WTC11 (cell line): Measurements from ENCODE around the gene SMG1. TPM values are rescaled to one million over a fixed set of nuclear protein-coding genes. Genes with fewer than 3 reads are reported as not detected.

Experiments used
- GABPB1 ChIP-seq: sonication (generic); formaldehyde crosslinking; IDR thresholded peaks from 2 replicates; pipeline ENCODE4 v1.8.1; 2023; ENCODE audit warnings: mild to moderate bottlenecking, missing genetic modification reagents
- GRHL2 ChIP-seq: fragments of 250-450 bp; sonication (Bioruptor Pico); IDR thresholded peaks from 2 replicates; pipeline ENCODE4 v1.8.0; 2022; ENCODE audit warnings: mild to moderate bottlenecking, moderate library complexity; ENCODE audit not compliant: insufficient replicate concordance, severe bottlenecking
- MYBL2 ChIP-seq: sonication (generic); formaldehyde crosslinking; IDR thresholded peaks from 2 replicates; pipeline ENCODE4 v1.8.1; 2023; ENCODE audit warnings: mild to moderate bottlenecking, moderate library complexity, missing genetic modification reagents
- NFATC4 ChIP-seq: fragments of 250-450 bp; sonication (Bioruptor Pico); IDR thresholded peaks from 2 replicates; pipeline ENCODE4 v1.9.0; 2021; ENCODE audit warnings: mild to moderate bottlenecking
- NFE2L1 ChIP-seq: sonication (generic); formaldehyde crosslinking; IDR thresholded peaks from 2 replicates; pipeline ENCODE4 v1.8.1; 2023; ENCODE audit warnings: missing genetic modification reagents
- NFYB ChIP-seq: sonication (generic); formaldehyde crosslinking; conservative IDR thresholded peaks from 2 replicates; pipeline ENCODE4 v1.8.0; 2022; ENCODE audit warnings: low read depth, missing genetic modification reagents
- NR2C2 ChIP-seq: sonication (generic); formaldehyde crosslinking; IDR thresholded peaks from 2 replicates; pipeline ENCODE4 v1.8.0; 2022; ENCODE audit warnings: mild to moderate bottlenecking, missing genetic modification reagents
- PRRX2 ChIP-seq: fragments of 250-450 bp; sonication (Bioruptor Pico); IDR thresholded peaks from 2 replicates; pipeline ENCODE4 v1.8.0; 2021; ENCODE audit warnings: mild to moderate bottlenecking
- RORB ChIP-seq: fragments of 250-450 bp; sonication (Bioruptor Pico); IDR thresholded peaks from 2 replicates; pipeline ENCODE4 v1.9.0; 2021; ENCODE audit warnings: mild to moderate bottlenecking
- SMAD4 ChIP-seq: sonication (generic); formaldehyde crosslinking; IDR thresholded peaks from 2 replicates; pipeline ENCODE4 v1.8.0; 2022; ENCODE audit warnings: mild to moderate bottlenecking, missing genetic modification reagents
- SOX15 ChIP-seq: fragments of 250-450 bp; sonication (Bioruptor Pico); IDR thresholded peaks from 2 replicates; pipeline ENCODE4 v1.9.0; 2021; ENCODE audit warnings: mild to moderate bottlenecking
- TEAD1 ChIP-seq: sonication (generic); formaldehyde crosslinking; IDR thresholded peaks from 2 replicates; pipeline ENCODE4 v1.8.0; 2022; ENCODE audit warnings: mild to moderate bottlenecking, missing genetic modification reagents
- TP53 ChIP-seq: sonication (generic); formaldehyde crosslinking; IDR thresholded peaks from 2 replicates; pipeline ENCODE4 v1.8.1; 2023; ENCODE audit warnings: mild to moderate bottlenecking, missing genetic modification reagents
- ZBTB21 ChIP-seq: sonication (generic); formaldehyde crosslinking; IDR thresholded peaks from 2 replicates; pipeline ENCODE4 v1.8.1; 2023; ENCODE audit warnings: mild to moderate bottlenecking, missing genetic modification reagents, borderline replicate concordance
- ZNF671 ChIP-seq: fragments of 250-450 bp; sonication (Bioruptor Pico); IDR thresholded peaks from 2 replicates; pipeline ENCODE4 v1.8.0; 2021; ENCODE audit warnings: mild to moderate bottlenecking
- total RNA-seq: library from RNA; stranded (reverse); gene quantifications from 3 replicates; pipeline ENCODE4 v1.2.3, GENCODE V29; 2021
- TF ChIP-seq, protein P1 (sequence below): sonication (generic); formaldehyde crosslinking; IDR thresholded peaks from 2 replicates; pipeline ENCODE4 v1.8.1; 2022; ENCODE audit warnings: mild to moderate bottlenecking, moderate library complexity, missing genetic modification reagents
- TF ChIP-seq, protein P2 (sequence below): sonication (generic); formaldehyde crosslinking; IDR thresholded peaks from 2 replicates; pipeline ENCODE4 v1.8.0; 2022; ENCODE audit warnings: mild to moderate bottlenecking, missing genetic modification reagents
- TF ChIP-seq, protein P3 (sequence below): sonication (generic); formaldehyde crosslinking; IDR thresholded peaks from 2 replicates; pipeline ENCODE4 v1.8.1; 2023; ENCODE audit warnings: mild to moderate bottlenecking, moderate library complexity, missing genetic modification reagents
- TF ChIP-seq, protein P4 (sequence below): sonication (generic); formaldehyde crosslinking; IDR thresholded peaks from 2 replicates; pipeline ENCODE4 v1.8.0; 2023; ENCODE audit warnings: missing genetic modification reagents
- TF ChIP-seq, protein P5 (sequence below): fragments of 250-450 bp; sonication (Bioruptor Pico); IDR thresholded peaks from 2 replicates; pipeline ENCODE4 v1.9.0; 2021; ENCODE audit warnings: mild to moderate bottlenecking
- TF ChIP-seq, protein P6 (sequence below): sonication (generic); formaldehyde crosslinking; IDR thresholded peaks from 2 replicates; pipeline ENCODE4 v1.8.1; 2022; ENCODE audit warnings: low read depth, missing genetic modification reagents, borderline replicate concordance
- TF ChIP-seq, protein P7 (sequence below): sonication (generic); formaldehyde crosslinking; IDR thresholded peaks from 2 replicates; pipeline ENCODE4 v1.8.0; 2023; ENCODE audit warnings: missing genetic modification reagents, mild to moderate bottlenecking, borderline replicate concordance
- TF ChIP-seq, protein P8 (sequence below): sonication (generic); formaldehyde crosslinking; conservative IDR thresholded peaks from 2 replicates; pipeline ENCODE4 v1.8.1; 2022; ENCODE audit warnings: mild to moderate bottlenecking, missing genetic modification reagents
- TF ChIP-seq, protein P9 (sequence below): sonication (generic); formaldehyde crosslinking; IDR thresholded peaks from 2 replicates; pipeline ENCODE4 v1.8.0; 2022; ENCODE audit warnings: mild to moderate bottlenecking, missing genetic modification reagents

Gene SMG1
- total RNA-seq, 1 experiment from 2014 or later = 72.2 TPM

DNA sequence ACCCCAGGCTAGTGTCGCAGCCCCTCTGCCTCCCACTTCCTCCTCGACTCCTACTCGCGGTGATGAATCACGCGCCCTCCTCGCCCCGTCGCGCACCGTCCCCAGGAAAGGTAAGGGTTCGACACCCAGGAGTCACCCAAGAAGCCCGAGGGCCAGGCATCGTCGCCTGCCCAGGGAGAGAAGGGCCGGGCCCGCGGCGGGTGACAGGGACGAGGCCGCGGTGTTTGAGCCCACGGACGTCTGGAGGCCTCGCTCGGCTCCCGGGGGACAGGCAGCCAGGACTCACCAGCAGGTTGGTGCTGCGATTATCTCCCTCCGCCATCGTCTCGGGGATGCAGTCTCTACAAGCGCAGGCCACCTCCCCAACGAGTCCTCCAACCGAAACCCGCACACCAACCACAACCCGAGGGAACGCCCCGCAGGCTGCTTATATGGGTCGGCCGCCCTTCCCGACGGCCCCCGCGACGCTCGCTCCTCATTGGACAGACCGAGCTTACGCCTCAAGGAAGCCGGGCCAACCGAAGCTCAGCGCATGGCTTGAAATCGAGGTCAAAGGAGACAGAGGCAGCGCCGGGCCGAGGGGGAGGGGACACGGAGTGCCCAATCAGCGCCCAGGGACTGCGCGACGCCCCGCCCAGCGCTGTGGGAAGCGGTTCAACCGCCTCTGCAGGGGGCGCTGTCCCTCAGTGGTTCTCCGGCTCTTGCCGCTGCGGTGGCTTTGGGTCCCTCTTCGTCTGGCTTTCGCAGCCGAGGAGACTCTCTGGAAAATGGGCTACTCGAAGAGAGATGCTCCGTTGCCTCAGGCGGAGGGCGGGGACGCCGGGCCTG, 124.8 kb downstream of the SMG1 start, which contains the start of gene ARL6IP1 (continued):
- TF ChIP-seq, protein P1, sequence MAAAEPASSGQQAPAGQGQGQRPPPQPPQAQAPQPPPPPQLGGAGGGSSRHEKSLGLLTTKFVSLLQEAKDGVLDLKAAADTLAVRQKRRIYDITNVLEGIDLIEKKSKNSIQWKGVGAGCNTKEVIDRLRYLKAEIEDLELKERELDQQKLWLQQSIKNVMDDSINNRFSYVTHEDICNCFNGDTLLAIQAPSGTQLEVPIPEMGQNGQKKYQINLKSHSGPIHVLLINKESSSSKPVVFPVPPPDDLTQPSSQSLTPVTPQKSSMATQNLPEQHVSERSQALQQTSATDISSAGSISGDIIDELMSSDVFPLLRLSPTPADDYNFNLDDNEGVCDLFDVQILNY = no peak
- TF ChIP-seq SMAD4 (CRISPR knock-in tag) = no peak
- no peak for TF ChIP-seq SOX15 (CRISPR knock-in tag)
- TF ChIP-seq, protein P2, sequence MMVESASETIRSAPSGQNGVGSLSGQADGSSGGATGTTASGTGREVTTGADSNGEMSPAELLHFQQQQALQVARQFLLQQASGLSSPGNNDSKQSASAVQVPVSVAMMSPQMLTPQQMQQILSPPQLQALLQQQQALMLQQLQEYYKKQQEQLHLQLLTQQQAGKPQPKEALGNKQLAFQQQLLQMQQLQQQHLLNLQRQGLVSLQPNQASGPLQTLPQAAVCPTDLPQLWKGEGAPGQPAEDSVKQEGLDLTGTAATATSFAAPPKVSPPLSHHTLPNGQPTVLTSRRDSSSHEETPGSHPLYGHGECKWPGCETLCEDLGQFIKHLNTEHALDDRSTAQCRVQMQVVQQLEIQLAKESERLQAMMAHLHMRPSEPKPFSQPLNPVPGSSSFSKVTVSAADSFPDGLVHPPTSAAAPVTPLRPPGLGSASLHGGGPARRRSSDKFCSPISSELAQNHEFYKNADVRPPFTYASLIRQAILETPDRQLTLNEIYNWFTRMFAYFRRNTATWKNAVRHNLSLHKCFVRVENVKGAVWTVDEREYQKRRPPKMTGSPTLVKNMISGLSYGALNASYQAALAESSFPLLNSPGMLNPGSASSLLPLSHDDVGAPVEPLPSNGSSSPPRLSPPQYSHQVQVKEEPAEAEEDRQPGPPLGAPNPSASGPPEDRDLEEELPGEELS (CRISPR knock-in tag) = no peak
- TF ChIP-seq, protein P3, sequence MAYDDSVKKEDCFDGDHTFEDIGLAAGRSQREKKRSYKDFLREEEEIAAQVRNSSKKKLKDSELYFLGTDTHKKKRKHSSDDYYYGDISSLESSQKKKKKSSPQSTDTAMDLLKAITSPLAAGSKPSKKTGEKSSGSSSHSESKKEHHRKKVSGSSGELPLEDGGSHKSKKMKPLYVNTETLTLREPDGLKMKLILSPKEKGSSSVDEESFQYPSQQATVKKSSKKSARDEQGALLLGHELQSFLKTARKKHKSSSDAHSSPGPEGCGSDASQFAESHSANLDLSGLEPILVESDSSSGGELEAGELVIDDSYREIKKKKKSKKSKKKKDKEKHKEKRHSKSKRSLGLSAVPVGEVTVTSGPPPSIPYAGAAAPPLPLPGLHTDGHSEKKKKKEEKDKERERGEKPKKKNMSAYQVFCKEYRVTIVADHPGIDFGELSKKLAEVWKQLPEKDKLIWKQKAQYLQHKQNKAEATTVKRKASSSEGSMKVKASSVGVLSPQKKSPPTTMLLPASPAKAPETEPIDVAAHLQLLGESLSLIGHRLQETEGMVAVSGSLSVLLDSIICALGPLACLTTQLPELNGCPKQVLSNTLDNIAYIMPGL = peak; percentile 73
- no peak for TF ChIP-seq GRHL2 (CRISPR knock-in tag)
- TF ChIP-seq, protein P4, sequence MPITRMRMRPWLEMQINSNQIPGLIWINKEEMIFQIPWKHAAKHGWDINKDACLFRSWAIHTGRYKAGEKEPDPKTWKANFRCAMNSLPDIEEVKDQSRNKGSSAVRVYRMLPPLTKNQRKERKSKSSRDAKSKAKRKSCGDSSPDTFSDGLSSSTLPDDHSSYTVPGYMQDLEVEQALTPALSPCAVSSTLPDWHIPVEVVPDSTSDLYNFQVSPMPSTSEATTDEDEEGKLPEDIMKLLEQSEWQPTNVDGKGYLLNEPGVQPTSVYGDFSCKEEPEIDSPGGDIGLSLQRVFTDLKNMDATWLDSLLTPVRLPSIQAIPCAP (CRISPR knock-in tag) = 0 out of 2 replicates have a peak, but pooled peaks have one; percentile 74
- TF ChIP-seq NR2C2 (CRISPR knock-in tag) = peak; percentile 72; the same call in 1 of the 2 replicates
- TF ChIP-seq PRRX2 (CRISPR knock-in tag) = no peak; the same call in 1 of the 2 replicates
- peak; percentile 93 for TF ChIP-seq NFATC4 (CRISPR knock-in tag)
- TF ChIP-seq, protein P5, sequence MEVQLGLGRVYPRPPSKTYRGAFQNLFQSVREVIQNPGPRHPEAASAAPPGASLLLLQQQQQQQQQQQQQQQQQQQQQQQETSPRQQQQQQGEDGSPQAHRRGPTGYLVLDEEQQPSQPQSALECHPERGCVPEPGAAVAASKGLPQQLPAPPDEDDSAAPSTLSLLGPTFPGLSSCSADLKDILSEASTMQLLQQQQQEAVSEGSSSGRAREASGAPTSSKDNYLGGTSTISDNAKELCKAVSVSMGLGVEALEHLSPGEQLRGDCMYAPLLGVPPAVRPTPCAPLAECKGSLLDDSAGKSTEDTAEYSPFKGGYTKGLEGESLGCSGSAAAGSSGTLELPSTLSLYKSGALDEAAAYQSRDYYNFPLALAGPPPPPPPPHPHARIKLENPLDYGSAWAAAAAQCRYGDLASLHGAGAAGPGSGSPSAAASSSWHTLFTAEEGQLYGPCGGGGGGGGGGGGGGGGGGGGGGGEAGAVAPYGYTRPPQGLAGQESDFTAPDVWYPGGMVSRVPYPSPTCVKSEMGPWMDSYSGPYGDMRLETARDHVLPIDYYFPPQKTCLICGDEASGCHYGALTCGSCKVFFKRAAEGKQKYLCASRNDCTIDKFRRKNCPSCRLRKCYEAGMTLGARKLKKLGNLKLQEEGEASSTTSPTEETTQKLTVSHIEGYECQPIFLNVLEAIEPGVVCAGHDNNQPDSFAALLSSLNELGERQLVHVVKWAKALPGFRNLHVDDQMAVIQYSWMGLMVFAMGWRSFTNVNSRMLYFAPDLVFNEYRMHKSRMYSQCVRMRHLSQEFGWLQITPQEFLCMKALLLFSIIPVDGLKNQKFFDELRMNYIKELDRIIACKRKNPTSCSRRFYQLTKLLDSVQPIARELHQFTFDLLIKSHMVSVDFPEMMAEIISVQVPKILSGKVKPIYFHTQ = 0 out of 2 replicates have a peak, but pooled peaks have one; percentile 73
- TF ChIP-seq, protein P6, sequence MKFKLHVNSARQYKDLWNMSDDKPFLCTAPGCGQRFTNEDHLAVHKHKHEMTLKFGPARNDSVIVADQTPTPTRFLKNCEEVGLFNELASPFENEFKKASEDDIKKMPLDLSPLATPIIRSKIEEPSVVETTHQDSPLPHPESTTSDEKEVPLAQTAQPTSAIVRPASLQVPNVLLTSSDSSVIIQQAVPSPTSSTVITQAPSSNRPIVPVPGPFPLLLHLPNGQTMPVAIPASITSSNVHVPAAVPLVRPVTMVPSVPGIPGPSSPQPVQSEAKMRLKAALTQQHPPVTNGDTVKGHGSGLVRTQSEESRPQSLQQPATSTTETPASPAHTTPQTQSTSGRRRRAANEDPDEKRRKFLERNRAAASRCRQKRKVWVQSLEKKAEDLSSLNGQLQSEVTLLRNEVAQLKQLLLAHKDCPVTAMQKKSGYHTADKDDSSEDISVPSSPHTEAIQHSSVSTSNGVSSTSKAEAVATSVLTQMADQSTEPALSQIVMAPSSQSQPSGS (CRISPR knock-in tag) = no peak
- TF ChIP-seq NFE2L1 = peak; percentile 90
- TF ChIP-seq TP53 = peak; percentile 91
- TF ChIP-seq GABPB1 = peak; percentile 76
- TF ChIP-seq NFYB (CRISPR knock-in tag) = peak; percentile 95
- TF ChIP-seq, protein P7, sequence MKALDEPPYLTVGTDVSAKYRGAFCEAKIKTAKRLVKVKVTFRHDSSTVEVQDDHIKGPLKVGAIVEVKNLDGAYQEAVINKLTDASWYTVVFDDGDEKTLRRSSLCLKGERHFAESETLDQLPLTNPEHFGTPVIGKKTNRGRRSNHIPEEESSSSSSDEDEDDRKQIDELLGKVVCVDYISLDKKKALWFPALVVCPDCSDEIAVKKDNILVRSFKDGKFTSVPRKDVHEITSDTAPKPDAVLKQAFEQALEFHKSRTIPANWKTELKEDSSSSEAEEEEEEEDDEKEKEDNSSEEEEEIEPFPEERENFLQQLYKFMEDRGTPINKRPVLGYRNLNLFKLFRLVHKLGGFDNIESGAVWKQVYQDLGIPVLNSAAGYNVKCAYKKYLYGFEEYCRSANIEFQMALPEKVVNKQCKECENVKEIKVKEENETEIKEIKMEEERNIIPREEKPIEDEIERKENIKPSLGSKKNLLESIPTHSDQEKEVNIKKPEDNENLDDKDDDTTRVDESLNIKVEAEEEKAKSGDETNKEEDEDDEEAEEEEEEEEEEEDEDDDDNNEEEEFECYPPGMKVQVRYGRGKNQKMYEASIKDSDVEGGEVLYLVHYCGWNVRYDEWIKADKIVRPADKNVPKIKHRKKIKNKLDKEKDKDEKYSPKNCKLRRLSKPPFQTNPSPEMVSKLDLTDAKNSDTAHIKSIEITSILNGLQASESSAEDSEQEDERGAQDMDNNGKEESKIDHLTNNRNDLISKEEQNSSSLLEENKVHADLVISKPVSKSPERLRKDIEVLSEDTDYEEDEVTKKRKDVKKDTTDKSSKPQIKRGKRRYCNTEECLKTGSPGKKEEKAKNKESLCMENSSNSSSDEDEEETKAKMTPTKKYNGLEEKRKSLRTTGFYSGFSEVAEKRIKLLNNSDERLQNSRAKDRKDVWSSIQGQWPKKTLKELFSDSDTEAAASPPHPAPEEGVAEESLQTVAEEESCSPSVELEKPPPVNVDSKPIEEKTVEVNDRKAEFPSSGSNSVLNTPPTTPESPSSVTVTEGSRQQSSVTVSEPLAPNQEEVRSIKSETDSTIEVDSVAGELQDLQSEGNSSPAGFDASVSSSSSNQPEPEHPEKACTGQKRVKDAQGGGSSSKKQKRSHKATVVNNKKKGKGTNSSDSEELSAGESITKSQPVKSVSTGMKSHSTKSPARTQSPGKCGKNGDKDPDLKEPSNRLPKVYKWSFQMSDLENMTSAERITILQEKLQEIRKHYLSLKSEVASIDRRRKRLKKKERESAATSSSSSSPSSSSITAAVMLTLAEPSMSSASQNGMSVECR (CRISPR knock-in tag) = peak; percentile 53; the same call in 1 of the 2 replicates
- TF ChIP-seq MYBL2 = peak; percentile 100
- peak; percentile 63 for TF ChIP-seq TEAD1
- TF ChIP-seq ZBTB21 (CRISPR knock-in tag) = peak; percentile 76
- TF ChIP-seq RORB = peak; percentile 79; the same call in 1 of the 2 replicates
- TF ChIP-seq, protein P8, sequence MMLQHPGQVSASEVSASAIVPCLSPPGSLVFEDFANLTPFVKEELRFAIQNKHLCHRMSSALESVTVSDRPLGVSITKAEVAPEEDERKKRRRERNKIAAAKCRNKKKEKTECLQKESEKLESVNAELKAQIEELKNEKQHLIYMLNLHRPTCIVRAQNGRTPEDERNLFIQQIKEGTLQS (CRISPR knock-in tag) = no peak
- TF ChIP-seq ZNF671 (CRISPR knock-in tag) = peak; percentile 81; the same call in 1 of the 2 replicates
- TF ChIP-seq, protein P9, sequence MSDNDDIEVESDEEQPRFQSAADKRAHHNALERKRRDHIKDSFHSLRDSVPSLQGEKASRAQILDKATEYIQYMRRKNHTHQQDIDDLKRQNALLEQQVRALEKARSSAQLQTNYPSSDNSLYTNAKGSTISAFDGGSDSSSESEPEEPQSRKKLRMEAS (CRISPR knock-in tag) = peak; percentile 90
